HG02938 (cell line): Measurements from ENCODE around the gene AMPD1.

Experiments used
- ATAC-seq: cut with Tn5 transposase; IDR thresholded peaks from one replicate; pipeline ENCODE4 v1.9.1; 2021; ENCODE audit warnings: mild to moderate bottlenecking, moderate library complexity; ENCODE audit not compliant: unreplicated experiment

The AMPD1 gene

DNA sequence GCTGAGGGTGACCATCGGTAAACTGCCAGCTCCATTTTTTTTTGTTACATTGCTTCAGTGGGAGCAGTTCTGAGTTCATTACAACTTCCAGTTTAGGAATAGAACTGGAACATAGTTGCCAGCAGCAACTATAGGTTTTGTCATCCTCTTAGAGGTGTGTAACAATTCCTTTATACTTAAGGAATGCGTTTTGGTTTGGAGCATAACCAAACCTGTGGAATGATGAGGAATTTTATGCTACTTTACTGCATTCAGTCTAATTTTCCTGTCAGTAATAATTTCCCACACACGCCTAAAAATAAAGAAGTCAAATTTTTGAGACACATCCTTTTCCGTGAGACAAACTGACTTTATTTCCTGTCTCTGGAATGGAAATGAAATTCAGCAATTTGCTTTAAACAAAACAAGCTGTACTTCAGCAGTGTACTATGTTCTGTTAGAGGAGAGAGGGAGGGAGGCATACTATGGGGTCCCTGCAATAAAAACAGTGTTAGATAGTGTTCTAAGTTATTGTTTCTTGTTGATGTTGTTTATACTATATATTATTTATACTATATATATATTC lies 4.8 kb upstream of the AMPD1 start:
- no peak for ATAC-seq

DNA sequence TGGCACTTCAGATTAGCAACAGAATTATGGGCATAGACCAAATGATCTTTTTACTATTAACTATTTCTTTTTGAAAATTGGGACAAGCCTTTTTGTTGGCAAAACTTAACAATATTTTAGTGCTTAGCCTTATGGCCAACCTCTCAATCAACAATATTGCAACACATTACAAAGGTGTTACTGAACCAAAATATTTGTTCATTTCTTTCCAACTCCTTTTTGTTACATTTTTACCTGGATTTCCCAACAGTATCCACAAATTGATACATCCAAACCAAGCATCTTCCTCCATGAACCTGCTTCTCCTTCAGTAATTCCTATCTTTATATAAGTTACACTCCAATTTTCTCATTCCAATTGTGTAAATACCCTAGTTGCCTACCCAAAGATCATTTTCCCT lies 1.5 kb upstream of the AMPD1 start:
- ATAC-seq = no peak

- ATAC-seq = no peak
These were observed 621 bp downstream of the AMPD1 start for GRCh38 chr1:114694540-114695310.

DNA sequence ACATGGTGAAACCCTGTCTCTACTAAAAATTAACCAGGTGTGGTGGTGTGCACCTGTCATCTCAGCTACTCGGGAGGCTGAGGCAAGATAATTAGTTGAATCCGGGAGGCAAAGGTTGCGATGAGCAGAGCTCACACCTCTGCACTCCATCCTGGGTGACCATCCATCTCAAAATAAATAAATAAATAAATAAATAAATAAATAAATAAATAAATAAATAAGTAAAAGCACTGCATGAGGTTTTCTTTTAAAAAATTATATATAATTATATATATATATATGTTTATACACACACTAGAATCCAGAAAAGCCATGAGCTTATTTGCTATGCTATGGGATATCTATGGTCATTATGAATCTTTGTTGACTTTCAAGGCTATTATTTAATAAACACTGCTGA lies 2.4 kb downstream of the AMPD1 start:
- no peak for ATAC-seq

GRCh38 chr1:114691061-114691460 lies 4.3 kb downstream of the AMPD1 start:
- ATAC-seq = no peak

DNA sequence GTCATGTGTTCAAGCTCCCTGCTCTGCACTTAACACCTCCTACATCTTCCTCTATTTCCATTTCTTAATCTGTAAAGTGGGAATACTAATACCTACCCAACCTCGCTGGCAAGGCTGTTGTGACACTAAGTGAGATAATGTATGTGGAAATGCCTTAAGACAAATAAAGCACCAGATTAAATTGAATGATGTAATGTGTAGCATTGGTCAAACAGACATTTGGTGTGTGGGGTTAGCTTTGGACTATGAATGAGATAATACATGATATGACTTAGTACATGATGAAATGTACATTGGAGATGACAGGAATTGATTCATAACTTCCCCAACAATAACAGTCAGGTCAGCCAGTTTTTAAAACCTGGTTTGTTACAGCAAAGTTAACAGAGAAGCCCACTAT lies 5.2 kb downstream of the AMPD1 start:
- ATAC-seq = no peak

DNA sequence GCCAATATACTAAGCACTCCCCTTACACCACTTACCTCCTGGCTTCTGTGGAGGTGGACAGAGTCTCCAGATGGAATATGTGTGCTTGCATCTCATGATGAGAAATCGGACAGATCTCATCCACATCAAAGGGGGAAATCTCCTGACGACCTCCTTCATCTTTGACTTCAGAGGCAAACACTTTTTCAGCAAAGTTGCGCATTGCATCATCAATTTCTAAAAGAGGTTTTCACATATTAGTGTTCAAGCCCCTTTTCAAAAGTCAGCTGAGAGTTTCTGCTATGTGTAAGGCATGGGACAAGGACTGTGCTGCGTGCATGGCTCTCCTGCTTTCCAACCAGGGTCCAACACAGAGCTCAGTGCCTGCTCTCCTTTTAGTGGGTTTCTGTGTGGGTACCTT lies 6.8 kb downstream of the AMPD1 start:
- no peak for ATAC-seq

GRCh38 chr1:114685851-114686250 lies 9.5 kb downstream of the AMPD1 start:
- ATAC-seq = no peak

DNA sequence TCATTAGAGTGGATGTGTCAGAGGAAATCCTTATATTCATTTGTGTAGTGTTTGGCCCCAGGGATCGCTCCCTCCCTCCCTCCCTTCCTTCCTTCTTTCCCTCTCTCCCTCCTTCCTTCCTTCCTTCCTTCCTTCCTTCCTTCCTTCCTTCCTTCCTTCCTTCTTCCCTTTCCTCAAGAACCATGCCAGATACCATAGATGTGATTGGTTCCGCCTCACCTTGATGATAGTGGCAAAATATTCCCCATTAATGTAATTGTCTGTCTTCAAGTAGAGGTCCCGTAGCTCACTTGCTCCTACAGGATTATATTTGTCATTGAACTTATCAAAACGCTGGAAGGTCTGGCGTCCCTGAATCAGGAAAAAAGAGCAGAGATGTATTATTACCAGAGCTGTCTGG lies 17.7 kb downstream of the AMPD1 start:
- no peak for ATAC-seq

- no peak for ATAC-seq
These were observed 19.2 kb downstream of the AMPD1 start for GRCh38 chr1:114676115-114676514.

DNA sequence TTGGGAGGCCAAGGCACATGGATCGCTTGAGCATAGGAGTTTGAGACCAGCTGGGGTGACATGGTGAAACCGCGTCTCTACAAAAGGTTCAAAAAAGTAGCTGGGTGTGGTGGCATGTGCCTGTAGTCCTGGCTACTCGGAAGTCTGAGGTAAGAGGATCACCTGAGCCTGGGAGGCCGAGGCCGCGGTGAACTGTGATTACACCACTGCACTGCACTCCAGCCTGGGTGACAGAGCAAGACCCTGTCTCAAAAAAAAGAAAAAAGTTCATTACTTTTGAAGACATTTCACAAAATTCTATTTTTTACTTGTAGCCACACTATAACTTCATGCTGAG lies 23.4 kb downstream of the AMPD1 start:
- no peak for ATAC-seq

GRCh38 chr1:114671011-114671938 lies 24.1 kb downstream of the AMPD1 start:
- ATAC-seq = no peak

GRCh38 chr1:114670083-114671010 lies 25.0 kb downstream of the AMPD1 start:
- ATAC-seq = peak; percentile 96

DNA sequence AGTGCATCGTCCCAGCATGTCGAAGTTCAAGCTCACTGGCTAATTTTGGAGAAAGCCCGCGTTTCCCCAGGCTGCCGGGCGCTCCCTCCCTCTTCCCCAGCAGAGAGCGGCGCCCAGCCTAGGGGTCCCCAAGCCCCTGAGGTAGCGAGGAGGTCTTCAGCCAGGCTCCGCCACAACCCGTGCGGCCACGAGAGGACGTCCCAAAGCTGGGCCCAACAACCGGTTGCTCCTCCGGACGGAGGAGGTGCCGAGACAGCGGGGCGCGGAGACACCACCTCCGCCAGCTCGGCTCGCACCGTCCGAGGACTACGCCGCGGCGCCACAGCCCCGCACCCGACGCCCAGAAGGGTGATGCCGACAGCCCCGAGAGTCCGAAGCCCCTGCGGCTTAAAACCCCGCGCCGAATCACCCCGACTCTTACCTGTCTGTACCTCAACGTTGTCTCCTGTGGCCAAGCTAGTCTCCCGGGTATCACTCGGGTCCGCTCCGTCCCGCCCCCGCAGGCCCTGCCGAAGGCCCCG lies 25.7 kb downstream of the AMPD1 start, which contains the start of gene DENND2C:
Gene DENND2C (minus strand): TSS at position 488 of the 521 bp plus-strand sequence. CDS start 44,065 bp downstream, outside the sequence.
- peak; percentile 60 for ATAC-seq

- ATAC-seq = no peak
These were observed 26.4 kb downstream of the AMPD1 start for GRCh38 chr1:114668784-114669561.

- ATAC-seq = no peak
These were observed 27.0 kb downstream of the AMPD1 start for GRCh38 chr1:114668373-114668772.

GRCh38 chr1:114666954-114667353 lies 28.4 kb downstream of the AMPD1 start:
- no peak for ATAC-seq

GRCh38 chr1:114660238-114660637 lies 35.1 kb downstream of the AMPD1 start:
- ATAC-seq = no peak

- ATAC-seq = no peak
These were observed 43.5 kb downstream of the AMPD1 start for GRCh38 chr1:114651893-114652292.

DNA sequence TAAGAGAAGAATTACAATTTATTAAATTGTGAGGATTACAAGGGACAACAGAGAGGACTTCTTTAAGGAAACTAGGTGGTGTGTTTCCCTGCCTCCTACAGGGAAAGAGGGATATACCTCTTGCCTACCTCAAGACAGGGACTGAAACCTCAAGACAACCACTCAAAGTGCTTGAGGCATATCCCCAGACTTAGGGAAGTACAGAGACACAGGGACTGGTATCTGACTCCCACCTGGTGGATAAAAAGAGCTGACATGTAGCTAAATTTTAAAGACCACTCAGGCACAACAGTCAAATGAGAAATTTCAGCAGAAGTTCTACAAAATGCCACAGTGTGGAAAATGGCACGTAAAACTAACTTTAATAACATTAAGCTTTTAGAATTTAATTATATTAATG lies 46.8 kb downstream of the AMPD1 start:
- ATAC-seq = no peak
